Measurements from ENCODE around the gene TEP1.
"Not testable (repeated sequence)": the region's sequence is repeated elsewhere in the genome, so short reads cannot be mapped to it uniquely, and the experiment has no call there.

TEP1 gene

DNA sequence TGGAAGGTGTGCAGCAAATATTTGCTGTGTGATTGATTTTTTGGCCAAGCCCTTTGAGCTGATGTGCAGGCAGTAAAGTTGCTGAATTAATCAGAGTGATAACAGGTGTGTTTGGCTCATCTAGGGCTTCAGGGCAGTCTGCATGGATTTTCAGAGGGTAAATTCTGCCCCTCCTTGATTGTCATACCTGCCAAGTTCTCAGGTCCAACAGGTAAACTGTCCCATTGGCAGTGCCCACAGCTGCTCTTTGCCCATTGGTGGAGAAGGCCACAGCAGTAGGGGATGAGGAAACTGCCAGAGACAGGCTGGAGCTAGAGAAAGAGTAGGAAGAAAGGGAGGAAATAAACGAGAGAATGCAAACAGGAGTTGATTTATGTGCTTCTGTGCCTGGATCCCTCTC is 33.6 kb downstream of the TEP1 start:
- no peak for TF ChIP-seq Cebpa-rat (IDR thresholded peaks at IDR 0.05)
- no peak overlapping the region for H3K4me3 ChIP-seq
- H3K36me3 ChIP-seq, result peaks cover 100% of the 10 kb centered on the region in 11 experiments
- no peaks in the 10 kb centered on the region for H3K4me1 ChIP-seq
- H3K27ac ChIP-seq, result no peak overlapping the region
- peaks cover 0 to 60% (median 0%) of the 10 kb centered on the region in 11 experiments; a peak in 5 of 22 replicates for H4K20me1 ChIP-seq
- H3K27me3 ChIP-seq, result no peaks in the 10 kb centered on the region
- H3K9me3 ChIP-seq (replicated peaks in 1 of 11), result no peaks in the 10 kb centered on the region
- no peak overlapping the region for H3K9ac ChIP-seq
- no peak overlapping the region for H3K4me2 ChIP-seq

DNA sequence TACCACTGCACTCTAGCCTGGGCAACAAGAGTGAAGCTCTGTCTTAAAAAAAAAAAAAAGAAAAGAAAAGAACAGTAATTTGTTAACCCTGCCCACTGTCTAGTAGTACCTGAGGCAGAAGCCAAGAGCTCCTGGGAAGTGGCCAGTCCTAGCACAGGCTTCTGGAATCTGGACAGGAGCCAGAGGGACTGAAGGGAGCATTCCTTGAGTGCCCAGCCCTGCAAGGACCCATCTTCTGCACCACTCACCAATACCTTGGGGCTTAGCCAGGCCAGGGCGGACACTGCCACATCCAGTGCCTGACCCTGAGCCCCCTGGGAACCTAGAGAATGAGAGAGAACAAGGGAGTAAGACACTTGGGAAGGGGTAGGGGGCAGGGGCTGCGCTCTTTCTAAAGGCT is 36.1 kb downstream of the TEP1 start:
- H3K9me3 ChIP-seq (replicated peaks in 1 of 11), result no peaks in the 10 kb centered on the region
- H3K36me3 ChIP-seq, result peaks cover 100% of the 10 kb centered on the region in 11 experiments
- no peaks in the 10 kb centered on the region for H3K4me1 ChIP-seq
- no peak overlapping the region for H3K4me3 ChIP-seq
- no peak overlapping the region for H3K27ac ChIP-seq
- TF ChIP-seq Cebpa-rat (IDR thresholded peaks at IDR 0.05), result no peak
- H4K20me1 ChIP-seq, result peaks cover 0 to 63% (median 0%) of the 10 kb centered on the region in 11 experiments; a peak in 5 of 22 replicates
- no peak overlapping the region for H3K9ac ChIP-seq
- no peak overlapping the region for H3K4me2 ChIP-seq
- no peaks in the 10 kb centered on the region for H3K27me3 ChIP-seq

DNA sequence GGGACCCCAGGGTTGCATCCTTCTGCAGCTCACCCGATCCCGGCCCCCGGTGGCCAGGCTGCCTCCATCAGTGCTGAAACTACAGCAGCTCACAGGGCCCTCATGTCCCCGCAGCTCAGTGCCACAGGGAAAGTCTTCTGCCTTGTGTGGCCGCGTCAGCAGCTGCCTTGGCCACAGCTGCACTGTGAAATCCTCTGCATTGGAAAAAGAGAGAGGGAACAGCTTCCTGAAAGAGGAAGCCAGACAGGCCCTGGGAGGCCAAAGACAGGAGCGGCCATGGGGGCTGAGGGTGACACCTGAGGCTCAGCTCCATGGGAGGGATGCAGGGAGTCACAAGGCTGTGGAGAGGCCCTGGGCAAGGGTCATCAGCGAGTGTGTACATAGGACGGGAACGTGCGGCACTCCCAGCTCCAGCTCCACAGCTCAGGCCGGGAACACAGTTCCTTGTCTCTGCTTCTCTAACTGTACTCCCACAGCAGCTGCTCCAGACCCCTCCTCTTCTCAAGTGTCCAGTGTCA is 37.2 kb downstream of the TEP1 start:
- H3K4me1 ChIP-seq, result no peaks in the 10 kb centered on the region
- H3K9me3 ChIP-seq (replicated peaks in 1 of 11), result no peaks in the 10 kb centered on the region
- H3K4me3 ChIP-seq, result no peak overlapping the region
- no peak overlapping the region for H3K4me2 ChIP-seq
- TF ChIP-seq Cebpa-rat (IDR thresholded peaks at IDR 0.05), result no peak
- H3K9ac ChIP-seq, result no peak overlapping the region
- H3K27ac ChIP-seq, result no peak overlapping the region
- H3K27me3 ChIP-seq, result no peaks in the 10 kb centered on the region
- H4K20me1 ChIP-seq, result peaks cover 0 to 55% (median 0%) of the 10 kb centered on the region in 11 experiments; a peak in 5 of 22 replicates
- H3K36me3 ChIP-seq, result peaks cover 100% of the 10 kb centered on the region in 11 experiments

DNA sequence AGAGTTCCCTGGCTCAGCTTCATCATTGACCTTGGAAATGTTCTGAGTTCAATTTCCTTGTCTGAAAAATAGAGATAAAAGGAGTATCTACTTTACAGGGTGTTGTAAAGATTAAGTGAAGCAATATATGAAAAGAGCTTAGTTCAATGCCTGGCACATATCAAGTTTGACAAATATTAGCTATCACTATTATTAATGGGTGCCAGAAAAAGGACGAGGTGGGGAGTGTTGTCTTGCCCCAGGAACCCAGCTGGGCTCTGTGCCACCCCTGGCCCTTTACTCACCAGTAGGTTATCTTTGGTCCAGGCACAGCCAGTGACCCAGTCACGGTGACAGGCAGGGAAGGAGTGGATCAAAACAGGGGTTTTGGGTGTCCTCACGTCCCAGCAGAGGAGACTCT is 37.8 kb downstream of the TEP1 start:
- H3K9me3 ChIP-seq (replicated peaks in 1 of 11), result no peaks in the 10 kb centered on the region
- peaks cover 0 to 48% (median 0%) of the 10 kb centered on the region in 11 experiments; a peak in 5 of 22 replicates for H4K20me1 ChIP-seq
- no peak overlapping the region for H3K27ac ChIP-seq
- H3K36me3 ChIP-seq, result peaks cover 100% of the 10 kb centered on the region in 11 experiments
- H3K9ac ChIP-seq, result no peak overlapping the region
- no peaks in the 10 kb centered on the region for H3K4me1 ChIP-seq
- no peak for TF ChIP-seq Cebpa-rat (IDR thresholded peaks at IDR 0.05)
- H3K4me3 ChIP-seq, result no peak overlapping the region
- H3K4me2 ChIP-seq, result no peak overlapping the region
- H3K27me3 ChIP-seq, result no peaks in the 10 kb centered on the region

DNA sequence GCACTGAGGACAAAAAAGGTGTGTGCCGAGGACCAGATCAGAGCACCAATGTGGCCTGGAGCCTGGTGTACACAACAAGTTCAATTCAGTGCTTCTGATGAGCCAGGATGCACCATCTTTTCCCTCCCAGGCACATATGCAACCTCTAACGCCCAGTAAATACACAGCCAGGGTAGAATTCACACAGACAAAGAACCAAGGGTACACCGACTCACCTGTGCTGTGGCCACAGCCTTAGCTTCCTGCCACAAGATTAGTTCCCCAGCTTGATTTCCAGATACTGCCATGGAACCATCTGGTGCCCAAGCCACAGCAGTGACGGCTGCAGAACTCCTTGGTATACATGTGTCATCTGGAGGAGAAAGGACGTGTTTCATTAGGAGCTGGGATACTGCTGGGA is 40.5 kb downstream of the TEP1 start:
- Histone ChIP-seq H4K20me1 (peaks cover 0 to 24% (median 0%) of the 10 kb centered on the region in 11 experiments; a peak in 5 of 22 replicates), H3K27ac (no peak overlapping the region), H3K27me3 (no peaks in the 10 kb centered on the region), H3K36me3 (peaks cover 99 to 100% (median 100%) of the 10 kb centered on the region in 11 experiments), H3K9me3 (replicated peaks in 1 of 11) (no peaks in the 10 kb centered on the region), H3K9ac (no peak overlapping the region), H3K4me3 (no peak overlapping the region), H3K4me1 (no peaks in the 10 kb centered on the region), H3K4me2 (no peak overlapping the region)
- no peak for TF ChIP-seq Cebpa-rat (IDR thresholded peaks at IDR 0.05)

DNA sequence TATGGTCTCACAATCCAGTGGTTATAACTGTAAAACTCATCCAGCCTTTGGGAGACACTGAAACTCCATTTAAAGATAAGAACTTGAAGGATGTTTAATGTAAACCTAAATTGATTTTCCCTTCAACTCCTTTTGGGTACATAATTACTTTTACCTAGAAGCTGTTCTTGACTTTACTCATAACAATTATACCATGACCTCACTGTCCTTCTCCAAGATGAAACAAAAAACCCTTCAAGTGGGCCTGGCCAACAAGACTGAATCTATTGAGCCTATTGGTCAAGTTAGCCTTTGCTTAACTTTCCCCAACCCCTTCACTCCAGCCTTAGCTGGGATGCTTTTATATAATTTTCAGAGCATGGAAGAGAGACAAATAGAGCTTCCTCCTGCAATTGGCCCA is 47.4 kb downstream of the TEP1 start:
- peaks cover 88 to 100% (median 94%) of the 10 kb centered on the region in 11 experiments for H3K36me3 ChIP-seq
- H3K4me2 ChIP-seq, result no peak overlapping the region
- H3K27me3 ChIP-seq, result no peaks in the 10 kb centered on the region
- H3K9ac ChIP-seq, result no peak overlapping the region
- TF ChIP-seq Cebpa-rat (IDR thresholded peaks at IDR 0.05), result no peak
- no peak overlapping the region for H3K4me3 ChIP-seq
- no peaks in the 10 kb centered on the region for H3K9me3 ChIP-seq (replicated peaks in 1 of 11)
- H4K20me1 ChIP-seq, result peaks cover 0 to 4% (median 0%) of the 10 kb centered on the region in 11 experiments; a peak in 1 of 22 replicates
- no peak overlapping the region for H3K27ac ChIP-seq
- no peaks in the 10 kb centered on the region for H3K4me1 ChIP-seq

DNA sequence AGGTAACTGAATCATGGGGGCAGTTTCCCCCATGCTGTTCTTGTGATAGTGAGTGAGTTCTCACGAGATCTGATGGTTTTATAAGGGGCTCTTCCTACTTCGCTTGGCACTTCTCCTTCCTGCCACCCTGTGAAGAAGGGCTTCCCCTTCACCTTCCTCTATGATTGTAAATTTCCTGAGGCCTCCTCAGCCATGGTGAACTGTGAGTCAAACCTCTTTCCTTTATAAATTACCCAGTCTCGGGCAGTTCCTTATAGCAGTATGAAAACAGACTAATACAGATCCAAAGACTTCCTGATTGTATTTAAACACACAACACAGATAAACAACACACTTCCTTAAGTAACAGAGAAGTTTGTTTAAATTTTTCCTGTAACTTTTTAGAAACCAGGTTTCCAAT is 54.8 kb downstream of the TEP1 start:
- Histone ChIP-seq H3K4me2 (peak overlapping the region in 5 of 11 experiments; percentile 25 to 67 (median 45); a peak in 9 of 22 replicates), H3K4me1 (peaks cover 0 to 22% (median 6%) of the 10 kb centered on the region in 10 experiments; a peak in 11 of 20 replicates), H3K27ac (peak overlapping the region in 5 of 11 experiments; percentile 18 to 53 (median 39); a peak in 7 of 22 replicates), H3K36me3 (peaks cover 67 to 100% (median 96%) of the 10 kb centered on the region in 11 experiments), H3K9ac (0 out of 22 replicates have a peak overlapping the region, but pooled peaks of 1 of the 11 experiments have one; percentile 6)
- H3K4me3 ChIP-seq; H4K20me1 ChIP-seq; H3K9me3 ChIP-seq (replicated peaks in 1 of 11); H3K27me3 ChIP-seq: not testable (repeated sequence)

DNA sequence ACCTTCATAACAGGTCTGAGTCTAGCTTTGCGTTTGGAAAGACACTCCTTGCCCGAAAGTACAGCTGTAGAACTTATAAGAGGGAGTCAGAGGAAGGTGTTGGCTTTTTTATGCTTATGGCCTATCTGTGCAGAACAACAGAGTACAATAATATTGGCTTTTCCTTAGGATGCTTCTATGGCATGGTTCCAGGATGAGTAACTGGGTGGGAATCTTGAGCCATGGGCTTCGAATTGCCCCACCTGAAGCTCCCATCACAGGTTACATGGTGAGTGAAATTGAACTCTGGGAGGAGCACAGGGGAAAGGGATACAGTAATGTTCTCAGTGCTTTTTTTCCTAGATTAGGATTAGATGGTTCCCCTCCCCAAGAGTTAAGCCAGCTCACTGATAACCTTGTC is 56.9 kb downstream of the TEP1 start:
- peaks cover 69 to 100% (median 99%) of the 10 kb centered on the region in 11 experiments for H3K36me3 ChIP-seq
- H3K27ac ChIP-seq, result no peak overlapping the region
- H3K4me3 ChIP-seq, result no peak overlapping the region
- H3K9me3 ChIP-seq (replicated peaks in 1 of 11), result no peaks in the 10 kb centered on the region
- no peak overlapping the region for H3K4me2 ChIP-seq
- no peak for TF ChIP-seq Cebpa-rat (IDR thresholded peaks at IDR 0.05)
- H3K27me3 ChIP-seq, result no peaks in the 10 kb centered on the region
- H3K4me1 ChIP-seq, result peaks cover 0 to 22% (median 6%) of the 10 kb centered on the region in 10 experiments; a peak in 11 of 20 replicates
- no peaks in the 10 kb centered on the region for H4K20me1 ChIP-seq
- no peak overlapping the region for H3K9ac ChIP-seq

DNA sequence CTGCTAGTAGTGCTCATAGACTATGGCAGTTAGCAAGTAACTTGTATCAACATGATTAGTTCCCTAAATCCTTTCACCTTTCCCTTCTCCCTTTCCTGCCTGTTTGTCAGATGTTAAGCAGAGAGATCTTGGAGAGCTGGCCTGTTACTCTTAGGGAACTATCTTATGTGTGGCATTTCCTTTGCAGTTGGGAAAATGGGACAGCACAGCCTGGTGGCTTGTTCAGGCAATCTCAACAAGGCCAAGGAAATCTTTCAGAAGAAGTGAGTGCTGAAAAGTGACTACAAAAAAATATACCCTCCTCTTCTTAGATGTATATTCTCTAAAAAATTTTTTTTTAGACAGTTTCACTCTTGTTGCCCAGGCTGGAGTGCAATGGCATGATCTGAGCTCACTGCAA is 62.4 kb downstream of the TEP1 start:
- Histone ChIP-seq H3K27ac (no peak overlapping the region), H3K9ac (no peak overlapping the region), H3K27me3 (no peaks in the 10 kb centered on the region), H3K4me3 (no peak overlapping the region), H3K9me3 (replicated peaks in 1 of 11) (no peaks in the 10 kb centered on the region), H3K4me2 (no peak overlapping the region), H4K20me1 (no peaks in the 10 kb centered on the region), H3K36me3 (peaks cover 93 to 100% (median 97%) of the 10 kb centered on the region in 11 experiments), H3K4me1 (no peaks in the 10 kb centered on the region)
- TF ChIP-seq Cebpa-rat (IDR thresholded peaks at IDR 0.05), result no peak

DNA sequence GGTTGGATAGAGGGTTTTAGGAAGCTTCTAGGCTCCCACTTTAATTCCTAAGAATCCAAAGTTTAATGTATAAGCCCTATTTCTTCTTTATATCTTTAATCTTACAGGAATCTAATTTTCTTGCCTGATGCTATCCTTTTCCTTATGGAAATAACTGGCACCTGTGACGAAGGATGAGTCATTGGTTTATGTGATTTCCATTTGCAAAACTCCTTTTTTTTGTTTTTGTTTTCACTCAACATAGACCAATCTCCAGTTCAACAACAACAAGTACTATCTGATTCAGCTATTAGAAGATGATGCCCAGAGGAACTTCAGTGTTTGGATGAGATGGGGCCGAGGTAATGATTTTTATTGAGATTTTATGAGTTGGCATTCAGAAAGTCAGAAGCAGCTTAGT is 63.0 kb downstream of the TEP1 start:
- Histone ChIP-seq H3K4me3 (no peak overlapping the region), H3K9ac (no peak overlapping the region), H3K27me3 (no peaks in the 10 kb centered on the region), H3K27ac (no peak overlapping the region), H4K20me1 (no peaks in the 10 kb centered on the region), H3K4me2 (no peak overlapping the region), H3K36me3 (peaks cover 95 to 100% (median 97%) of the 10 kb centered on the region in 11 experiments), H3K9me3 (replicated peaks in 1 of 11) (no peaks in the 10 kb centered on the region), H3K4me1 (peaks cover 0 to 1% (median 0%) of the 10 kb centered on the region in 10 experiments; a peak in 1 of 20 replicates)
- TF ChIP-seq Cebpa-rat (IDR thresholded peaks at IDR 0.05), result no peak
